ENCODE data around the gene ENDOU.

ENDOU gene

DNA sequence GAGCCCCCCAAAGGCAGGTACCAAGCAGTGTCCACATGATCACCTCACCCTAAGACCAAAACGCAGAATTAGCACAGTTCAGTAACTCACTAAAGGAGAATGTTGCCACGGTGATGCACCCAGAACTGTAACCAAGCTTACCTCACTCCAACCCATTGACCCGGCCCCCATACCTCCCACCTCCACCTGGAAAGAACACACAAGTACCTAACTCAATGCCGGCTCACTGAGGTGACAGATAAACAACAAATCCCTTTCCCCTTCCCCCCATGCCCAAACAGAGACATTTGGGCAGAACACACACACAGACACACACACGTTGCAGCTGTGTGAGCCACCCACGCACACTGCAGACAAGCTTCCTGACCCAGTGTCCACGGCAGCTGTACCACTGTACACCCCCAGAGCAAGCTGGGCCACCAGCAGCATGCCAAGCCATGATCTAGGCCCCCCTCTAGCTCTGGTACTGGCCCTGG, 32.1 kb upstream of the ENDOU start:
- no peak for DNase-seq

- no peak for DNase-seq
These were observed 30.6 kb upstream of the ENDOU start for GRCh38 chr12:47755655-47756562.

DNA sequence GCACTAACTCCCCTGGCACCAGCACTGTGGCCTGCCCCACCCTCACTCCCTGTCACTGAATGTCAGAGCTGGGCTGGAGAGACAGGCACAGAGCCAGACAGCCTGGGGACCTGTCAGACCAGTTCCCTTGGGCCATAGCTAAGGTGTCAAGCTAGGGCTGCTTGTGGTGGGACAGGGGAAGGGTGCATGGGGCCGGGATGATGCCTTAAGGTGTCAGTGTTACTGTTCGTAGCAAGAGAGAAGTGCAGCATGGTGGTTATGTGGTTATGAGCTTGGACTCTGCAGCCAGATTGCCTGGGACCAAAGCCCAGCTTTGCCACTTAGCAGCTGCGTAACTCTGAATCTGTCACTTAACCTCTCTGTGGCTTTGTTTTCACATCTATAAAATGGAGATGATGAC, 29.6 kb upstream of the ENDOU start:
- DNase-seq = no peak

- DNase-seq = no peak
These were observed 28.8 kb upstream of the ENDOU start for GRCh38 chr12:47754126-47754525.

GRCh38 chr12:47753021-47754001, 28.0 kb upstream of the ENDOU start:
- DNase-seq = no peak

DNA sequence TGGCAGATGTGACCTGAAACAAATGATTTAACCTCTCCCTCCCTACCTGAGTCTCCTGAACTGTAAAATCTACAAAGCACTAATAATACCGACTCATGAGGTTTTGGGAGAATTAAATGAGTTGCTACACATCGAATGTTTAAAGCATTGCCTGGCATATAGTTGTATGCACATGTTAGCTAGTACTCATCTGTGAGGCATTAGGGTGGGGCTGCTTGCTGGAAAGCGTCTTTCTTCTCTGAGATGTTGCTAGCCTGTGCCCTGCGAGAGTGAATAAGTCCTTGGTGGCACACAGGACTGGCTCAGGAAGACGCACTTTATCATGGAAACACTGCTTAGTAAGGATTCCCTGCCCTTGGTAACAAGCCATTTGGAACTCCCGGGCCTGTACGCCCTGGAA, 27.3 kb upstream of the ENDOU start:
- DNase-seq = no peak

DNA sequence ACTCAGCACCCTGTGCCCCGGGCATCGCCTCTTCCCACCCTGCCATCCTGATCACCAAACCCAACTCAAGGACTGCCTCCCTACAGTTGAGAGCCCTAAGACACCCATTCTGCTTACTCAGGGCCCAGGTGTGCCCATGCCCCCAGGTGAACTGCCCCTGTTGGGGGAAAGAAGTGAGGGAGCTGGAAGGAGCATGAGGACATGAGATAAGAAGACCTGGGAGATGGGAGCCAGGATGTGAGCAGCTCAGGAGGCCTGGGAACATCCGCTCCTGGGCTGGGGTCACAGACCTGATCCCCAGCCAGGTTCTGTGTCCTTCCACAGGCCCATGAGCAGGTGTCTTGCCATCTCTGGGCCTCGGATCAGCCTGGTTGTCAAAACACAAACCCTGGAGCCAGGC, 26.8 kb upstream of the ENDOU start:
- DNase-seq = no peak

DNA sequence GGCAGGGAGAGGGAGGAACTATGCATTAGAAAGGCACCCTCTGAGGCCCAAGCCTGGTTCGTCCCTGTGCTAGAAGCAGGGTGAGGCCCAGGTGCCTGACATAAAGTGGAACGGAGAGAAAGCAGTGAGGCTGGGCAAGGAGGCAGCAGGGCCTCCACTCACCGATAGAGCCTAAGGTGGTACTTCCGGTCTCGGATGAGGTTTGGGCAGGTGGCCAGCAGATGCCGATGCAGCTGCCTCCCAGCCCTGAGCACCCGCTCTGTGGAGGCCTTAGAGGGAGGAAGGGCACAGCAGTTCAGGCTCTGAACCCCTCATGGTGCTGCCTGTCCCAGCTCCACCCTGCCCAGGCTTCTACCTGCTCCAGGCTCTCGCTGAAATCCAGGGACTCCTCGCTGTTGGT, 26.3 kb upstream of the ENDOU start:
- no peak for DNase-seq

DNA sequence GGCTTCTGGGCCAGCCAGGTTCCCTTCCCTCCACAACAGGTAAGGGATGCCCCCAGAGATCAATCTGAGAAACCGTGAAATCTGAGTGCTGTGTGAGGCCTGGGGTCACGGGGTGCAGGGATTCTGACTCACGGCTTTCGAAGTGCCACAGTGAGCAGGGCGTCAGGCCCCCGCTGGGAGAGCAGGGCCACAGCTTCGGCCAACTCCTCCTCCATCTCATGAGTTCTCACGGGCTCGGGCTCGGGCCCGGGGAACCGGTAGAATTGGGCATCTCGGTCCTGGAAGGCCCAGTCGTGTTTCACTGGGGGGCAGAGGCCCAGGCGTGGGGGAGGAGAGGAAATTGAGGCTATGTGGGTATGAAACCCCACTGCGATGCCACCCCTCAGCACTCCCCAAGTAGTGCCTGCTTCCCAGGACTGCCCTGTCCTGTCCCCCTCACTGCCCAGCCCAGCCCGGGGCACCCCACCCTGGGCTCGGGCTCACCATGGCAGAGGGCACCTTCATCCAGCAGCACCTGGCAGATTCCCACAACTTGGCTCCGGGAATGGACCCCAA, 25.7 kb upstream of the ENDOU start:
- no peak for DNase-seq

DNA sequence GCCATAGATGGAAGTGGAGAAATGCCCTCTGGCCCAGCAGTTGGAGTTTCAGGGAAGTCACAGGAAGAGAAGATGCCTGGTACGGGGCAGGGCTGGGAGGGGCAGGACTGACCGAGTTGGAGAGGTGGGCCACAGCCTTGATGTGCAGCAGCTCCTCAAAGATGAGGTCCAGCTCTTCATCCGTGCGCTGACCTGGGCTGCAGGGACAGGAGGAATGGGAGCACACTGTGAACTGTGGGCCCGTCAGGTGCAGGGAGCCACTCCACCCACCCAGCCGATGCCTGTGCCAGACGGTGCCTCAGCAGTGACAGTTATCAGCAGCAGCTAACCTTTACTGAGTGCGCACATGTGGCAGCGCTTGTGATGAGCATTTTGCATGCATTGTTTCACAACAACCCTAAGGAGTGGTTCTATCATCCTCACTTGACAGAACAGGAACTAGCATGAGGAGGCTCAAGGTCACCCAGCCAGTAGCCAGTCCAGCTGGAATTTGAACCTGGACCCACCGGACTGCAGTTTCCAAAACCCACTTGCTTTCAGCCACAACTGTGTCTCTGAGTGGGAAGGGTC, 25.0 kb upstream of the ENDOU start:
- no peak for DNase-seq

DNA sequence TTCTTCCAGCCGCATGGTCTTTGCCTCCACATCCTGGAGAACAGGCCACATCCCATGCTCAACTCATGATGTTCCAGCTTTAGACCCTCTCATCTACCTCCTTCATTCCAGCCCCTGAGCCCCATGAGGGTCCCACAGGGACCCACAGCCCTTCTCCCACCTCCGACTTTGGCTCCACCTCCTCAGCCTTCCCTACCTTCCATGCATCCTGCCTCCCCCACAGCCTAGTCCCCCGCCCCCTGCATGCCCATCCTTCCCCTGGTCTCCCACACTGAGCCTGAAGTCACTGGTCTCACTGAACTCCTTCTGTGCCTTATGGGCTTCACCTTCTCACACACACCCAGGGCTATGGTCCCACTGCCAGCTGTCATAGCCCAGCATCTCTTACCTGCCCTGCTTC, 23.6 kb upstream of the ENDOU start:
- no peak for DNase-seq

DNA sequence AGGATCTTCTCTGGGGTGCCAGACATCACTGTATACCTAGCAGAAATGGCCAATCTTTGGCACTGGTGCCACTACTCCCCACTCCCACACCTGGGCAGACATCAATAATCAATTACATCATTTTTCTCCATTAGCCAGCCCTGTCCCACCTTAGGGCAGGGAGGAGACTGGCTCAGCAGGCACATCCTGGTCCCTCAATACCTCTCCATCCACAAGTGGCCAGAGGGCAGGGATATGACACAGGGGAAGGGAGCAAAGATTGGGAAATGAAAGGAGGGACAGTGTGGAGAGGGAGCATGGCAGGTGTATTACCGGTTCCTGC, 23.2 kb upstream of the ENDOU start:
- no peak for DNase-seq

DNA sequence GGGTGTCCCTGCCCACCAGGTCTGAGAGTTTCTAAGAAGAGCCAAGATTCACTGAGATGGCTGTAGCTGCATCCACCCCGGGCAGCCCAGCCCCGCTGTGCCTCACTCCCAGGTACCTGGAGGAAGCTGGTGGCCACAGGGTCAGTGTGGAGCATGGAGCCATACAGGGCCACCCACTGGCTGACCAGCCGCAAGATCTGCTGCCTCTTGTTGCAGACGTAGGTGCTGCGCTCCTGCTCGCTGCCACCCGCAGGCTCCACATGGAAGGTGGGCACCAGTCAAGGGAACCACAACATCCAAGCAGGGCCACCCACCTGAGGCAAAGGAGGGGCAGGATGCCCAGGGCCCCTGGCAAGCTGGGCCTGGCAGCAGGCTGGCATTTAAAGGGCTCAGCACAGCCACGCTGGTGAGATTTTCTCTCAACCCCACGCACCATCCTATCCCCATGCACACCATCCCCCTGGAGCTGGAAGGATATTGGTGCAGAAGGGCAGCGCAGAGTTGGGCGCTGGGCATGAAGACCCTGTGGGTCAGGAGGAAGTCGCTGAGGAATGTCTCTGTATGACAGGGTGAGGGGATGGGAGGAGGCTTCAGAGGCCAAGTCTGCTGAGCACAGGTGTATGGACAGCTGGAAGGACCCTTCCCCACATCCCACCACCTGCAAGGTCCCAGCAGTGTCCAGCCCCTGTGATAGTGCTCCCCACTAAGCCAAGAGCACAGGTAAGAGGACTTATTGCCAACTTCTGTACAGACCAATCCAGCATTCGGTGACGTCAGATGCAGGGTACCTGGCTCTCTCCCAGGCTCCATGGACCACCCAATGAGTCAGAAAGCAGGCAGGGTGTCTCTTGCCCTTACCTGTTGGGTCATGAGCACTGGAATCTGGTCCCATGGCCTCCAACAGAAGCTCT, 22.6 kb upstream of the ENDOU start:
- DNase-seq = no peak

GRCh38 chr12:47747126-47747525, 21.8 kb upstream of the ENDOU start:
- DNase-seq = no peak

DNA sequence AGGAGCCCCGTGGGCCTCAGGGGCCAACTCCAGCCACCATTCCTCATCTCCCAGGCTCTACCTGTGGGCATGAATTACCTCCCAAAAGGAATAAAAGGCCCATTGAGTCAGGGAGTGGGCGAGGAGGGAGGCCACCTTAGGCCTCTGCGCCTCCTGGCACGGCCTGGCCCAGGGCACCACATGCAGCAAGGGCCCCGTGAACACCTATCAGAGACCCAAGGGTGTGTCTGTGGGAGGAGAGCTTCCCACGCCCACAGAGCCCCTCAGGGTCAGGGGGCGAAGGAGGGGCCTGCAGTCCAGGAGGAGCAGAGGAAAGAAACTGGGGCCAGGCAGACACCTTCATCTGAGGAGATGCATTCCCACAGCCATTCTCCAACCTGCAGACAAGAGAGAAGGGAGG, 21.2 kb upstream of the ENDOU start:
- DNase-seq = no peak

GRCh38 chr12:47746073-47746472, 20.8 kb upstream of the ENDOU start:
- no peak for DNase-seq

DNA sequence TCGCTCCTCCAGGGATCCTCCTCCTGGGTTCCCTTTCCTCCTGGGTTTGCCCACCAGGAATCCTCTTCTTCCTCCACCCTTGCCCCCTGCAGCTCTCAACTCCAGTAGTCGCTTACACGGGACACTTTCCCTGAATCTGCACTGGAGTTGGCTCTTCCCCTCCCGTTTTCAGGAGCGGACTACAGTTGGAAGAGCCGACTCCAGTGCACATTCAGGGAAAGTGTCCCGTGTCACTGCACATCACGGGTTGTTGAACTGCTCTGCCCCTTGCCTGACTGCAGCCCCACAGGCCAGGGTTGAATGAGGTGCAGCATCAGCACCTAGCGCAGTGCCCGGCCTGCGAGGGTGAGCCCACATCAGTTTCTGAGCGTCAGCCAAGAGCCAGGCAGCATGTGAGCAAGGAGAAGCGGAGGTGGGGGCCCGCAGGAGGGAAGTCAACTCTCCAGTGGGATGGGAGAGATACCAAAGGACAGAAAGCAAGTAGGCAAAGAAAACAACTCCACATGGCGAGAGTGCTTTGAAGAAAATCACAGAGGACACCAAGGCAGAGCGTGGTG, 20.3 kb upstream of the ENDOU start:
- DNase-seq = no peak

DNA sequence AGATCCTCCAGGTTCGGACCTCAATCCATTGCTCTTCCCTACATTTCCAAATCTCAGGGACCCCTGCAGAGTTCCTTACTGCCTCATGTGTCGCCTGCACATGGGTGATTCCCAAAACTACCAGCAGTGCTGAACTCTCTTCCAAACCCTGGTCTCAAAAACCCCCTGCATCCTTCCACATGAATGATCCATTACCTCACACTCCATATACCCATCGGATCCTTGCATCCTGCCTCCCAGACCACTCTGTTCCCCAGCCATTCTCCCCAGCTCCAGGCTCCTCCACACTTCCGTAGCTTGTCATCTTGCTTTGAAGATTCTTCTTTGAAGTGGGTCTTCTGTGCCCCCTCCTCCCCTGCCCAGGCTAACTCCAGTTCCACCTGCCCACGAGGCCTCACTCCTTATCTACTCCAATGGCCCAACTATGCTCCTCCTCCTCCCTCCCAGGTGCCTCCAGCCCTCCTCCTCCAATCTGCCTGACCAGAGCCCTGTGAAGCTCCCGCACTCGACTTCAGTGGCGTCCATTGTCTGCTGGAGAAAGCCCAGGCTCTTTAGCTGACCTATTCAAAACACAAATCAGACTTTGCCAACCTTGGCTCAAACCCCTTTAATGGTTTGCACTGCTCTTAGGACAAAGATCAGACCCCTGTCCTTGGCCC, 19.6 kb upstream of the ENDOU start:
- DNase-seq = no peak

DNA sequence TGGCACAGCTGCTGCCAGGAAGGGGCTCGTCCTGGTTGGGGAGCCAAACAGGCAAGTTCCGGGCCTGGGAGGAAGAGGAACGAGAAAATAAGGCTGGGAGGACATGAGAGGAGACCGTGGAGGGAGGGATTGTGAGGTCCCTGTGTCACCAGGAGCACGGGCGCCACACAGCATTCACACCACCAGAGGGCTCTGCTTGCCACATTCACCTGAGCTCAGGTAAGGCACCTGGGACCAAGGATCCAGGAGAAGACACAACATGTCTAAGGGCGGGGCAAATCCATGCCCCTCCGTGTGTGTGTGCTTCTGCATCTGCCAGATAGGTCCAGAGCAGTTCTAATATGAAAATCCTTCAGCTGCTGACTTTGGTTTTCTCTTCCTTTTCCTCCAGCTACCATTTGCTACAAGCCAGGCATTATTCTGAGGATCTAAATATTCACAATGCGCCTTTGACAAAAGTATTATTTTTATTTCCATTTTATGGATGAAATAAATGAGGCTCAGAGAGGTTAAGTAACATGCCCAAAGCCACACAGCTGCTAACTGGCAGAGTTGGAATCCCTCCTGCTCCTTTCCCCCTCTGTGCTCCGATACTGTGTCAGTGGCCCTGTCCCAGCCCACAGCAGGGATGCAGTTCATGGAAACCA, 18.8 kb upstream of the ENDOU start:
- DNase-seq = peak; percentile 28

GRCh38 chr12:47743311-47743860, 18.1 kb upstream of the ENDOU start:
- no peak for DNase-seq
